Activated CD4-positive, alpha-beta T cell treated with anti-CD3 and anti-CD28 coated beads for 36 hours (primary cell): Measurements from ENCODE around the gene CLASRP. TPM values are rescaled to one million over a fixed set of nuclear protein-coding genes. Genes with fewer than 3 reads are reported as not detected.

Source experiments
- ATAC-seq: fragments of 200-7000 bp; cut with Tn5 transposase; one replicate; pipeline ENCODE4 v1.10.0; 2021; ENCODE audit warnings: mild to moderate bottlenecking, moderate library complexity
- CTCF ChIA-PET: fragments of 350-600 bp; sonication (Branson Sonifier 250); formaldehyde crosslinking; loops from one replicate; lab custom pipeline; 2021; ENCODE audit warnings: antibody characterized with exemption; lab: Charles Lee
- POLR2A ChIA-PET: fragments of 350-600 bp; sonication (Branson Sonifier 250); formaldehyde crosslinking; loops from one replicate; lab custom pipeline; 2021; ENCODE audit warnings: antibody characterized with exemption, inconsistent platforms; lab: Charles Lee
- DNase-seq: peaks from one replicate; pipeline ENCODE4 v3.0.0-alpha.2; 2020
- H3K27ac Mint-ChIP-seq: one replicate; pipeline ENCODE4 v1.8.0; 2021; ENCODE audit warnings: mixed read lengths
- H3K27me3 Mint-ChIP-seq: one replicate; pipeline ENCODE4 v1.8.0; 2021; ENCODE audit warnings: mixed read lengths
- H3K36me3 Mint-ChIP-seq: one replicate; pipeline ENCODE4 v1.8.0; 2021; ENCODE audit warnings: low read depth, mixed read lengths
- H3K4me1 Mint-ChIP-seq: one replicate; pipeline ENCODE4 v1.8.0; 2021; ENCODE audit warnings: mixed read lengths
- H3K4me3 Mint-ChIP-seq: one replicate; pipeline ENCODE4 v1.8.0; 2021; ENCODE audit warnings: mild to moderate bottlenecking, moderate library complexity, mixed read lengths
- H3K9me3 Mint-ChIP-seq: one replicate; pipeline ENCODE4 v1.8.0; 2021; ENCODE audit warnings: low read depth, mixed read lengths
- intact Hi-C, 2 experiments: fragments of 100-400 bp; cut with DNase I in 1 of 2; cut with micrococcal nuclease in 1 of 2; formaldehyde crosslinking; loops; one replicate each; pipeline versions ENCODE4 v1.14.2 to v1.15.1; 2022 to 2024; cut with DNase I, micrococcal nuclease
- total RNA-seq, 2 experiments: library from RNA; stranded (reverse); gene quantifications; one replicate each; pipeline ENCODE4 v1.2.3, GENCODE V29; 2021

The CLASRP gene
- total RNA-seq, 2 experiments from 2014 or later: 101 to 103 TPM

GRCh38 chr19:45001087-45001739 lies 37.6 kb upstream of the CLASRP start, which contains the start of gene RELB:
Gene RELB, plus strand, starts transcription at chr19:45001464. Its CDS starts 116 bp downstream, at chr19:45001580.
- Mint-ChIP-seq H3K4me3 (peak within 1 kb of the TSS; percentile 94), H3K27me3 (no peaks in the 10 kb centered on the region), H3K4me1 (peaks cover 16% of the 10 kb centered on the region), H3K36me3 (peaks cover 16% of the 10 kb centered on the region), H3K27ac (peak within 1 kb of the TSS; percentile 97), H3K9me3 (no peaks in the 10 kb centered on the region)
- ChIA-PET POLR2A (interaction anchor here (0.6 to 1.4 kb wide), 4 partner anchors 9 to 177 kb away, joined by 3 to 8 read pairs (median 6); partner anchors contain the start of genes BLOC1S3, CLASRP and TRAPPC6A), CTCF (interaction anchor here (0.6 to 2.3 kb wide), 8 partner anchors 11 to 561 kb away, joined by 3 to 7 read pairs (median 3); partner anchors contain the start of gene CLASRP)
- peak; percentile 53 for ATAC-seq
- peak; percentile 97 for DNase-seq
- intact Hi-C loops: loop anchor here (1.0 to 5.0 kb wide), 15 partner anchors 38 to 506 kb away; partner anchors contain the start of genes BLOC1S3 (in 2 of the 2), TRAPPC6A (in 2 of the 2), CLASRP (in 1 of the 2) and CLPTM1 (in 1 of the 2)

GRCh38 chr19:45003485-45003884 lies 35.4 kb upstream of the CLASRP start:
- H3K4me1 Mint-ChIP-seq: peaks cover 18% of the 10 kb centered on the region
- CTCF ChIA-PET: no interaction called here
- H3K9me3 Mint-ChIP-seq: no peaks in the 10 kb centered on the region
- H3K4me3 Mint-ChIP-seq: no peak overlapping the region
- no peaks in the 10 kb centered on the region for H3K27me3 Mint-ChIP-seq
- ATAC-seq: no peak
- no peak overlapping the region for H3K27ac Mint-ChIP-seq
- POLR2A ChIA-PET: no interaction called here
- DNase-seq: no peak
- H3K36me3 Mint-ChIP-seq: peaks cover 24% of the 10 kb centered on the region
- intact Hi-C loops: loop anchor here in 1 of 2 experiments (5.0 kb wide), 2 partner anchors 464 to 504 kb away; partner anchors contain the start of genes FOSB and VASP

GRCh38 chr19:45005787-45006186 lies 33.1 kb upstream of the CLASRP start:
- peaks cover 30% of the 10 kb centered on the region for H3K36me3 Mint-ChIP-seq
- H3K4me3 Mint-ChIP-seq: no peak overlapping the region
- H3K9me3 Mint-ChIP-seq: no peaks in the 10 kb centered on the region
- DNase-seq (no peak), ATAC-seq (no peak)
- H3K27ac Mint-ChIP-seq: no peak overlapping the region
- ChIA-PET CTCF (no interaction called here), POLR2A (no interaction called here)
- no peaks in the 10 kb centered on the region for H3K27me3 Mint-ChIP-seq
- H3K4me1 Mint-ChIP-seq: peaks cover 16% of the 10 kb centered on the region
- intact Hi-C loops: no loop called here

GRCh38 chr19:45008552-45008951 lies 30.3 kb upstream of the CLASRP start:
- ChIA-PET POLR2A (no interaction called here), CTCF (no interaction called here)
- no peak for ATAC-seq
- Mint-ChIP-seq H3K27me3 (no peaks in the 10 kb centered on the region), H3K4me1 (peaks cover 5% of the 10 kb centered on the region), H3K9me3 (no peaks in the 10 kb centered on the region), H3K36me3 (peaks cover 24% of the 10 kb centered on the region), H3K27ac (no peak overlapping the region), H3K4me3 (no peak overlapping the region)
- intact Hi-C loops: no loop called here
- DNase-seq: no peak

GRCh38 chr19:45009625-45010255 lies 29.1 kb upstream of the CLASRP start:
- peaks cover 27% of the 10 kb centered on the region for H3K36me3 Mint-ChIP-seq
- POLR2A ChIA-PET: interaction anchor here (0.6 kb wide), 1 partner anchor 9 kb away, joined by 3 read pairs; no protein-coding TSS in a partner anchor
- H3K4me3 Mint-ChIP-seq: no peak overlapping the region
- ATAC-seq: no peak
- H3K9me3 Mint-ChIP-seq: no peaks in the 10 kb centered on the region
- CTCF ChIA-PET: no interaction called here
- peaks cover 5% of the 10 kb centered on the region for H3K4me1 Mint-ChIP-seq
- no peak for DNase-seq
- intact Hi-C loops: no loop called here
- H3K27me3 Mint-ChIP-seq: no peaks in the 10 kb centered on the region
- peak overlapping the region; percentile 0 for H3K27ac Mint-ChIP-seq

GRCh38 chr19:45010306-45010705 lies 28.5 kb upstream of the CLASRP start:
- CTCF ChIA-PET: interaction anchor here (0.6 kb wide), 1 partner anchor 45 kb away, joined by 3 read pairs; no protein-coding TSS in a partner anchor
- peaks cover 24% of the 10 kb centered on the region for H3K36me3 Mint-ChIP-seq

GRCh38 chr19:45011959-45012358 lies 26.9 kb upstream of the CLASRP start:
- ChIA-PET POLR2A (no interaction called here), CTCF (no interaction called here)
- intact Hi-C loops: no loop called here
- no peak for DNase-seq
- no peak overlapping the region for H3K4me3 Mint-ChIP-seq
- H3K4me1 Mint-ChIP-seq: peaks cover 9% of the 10 kb centered on the region
- ATAC-seq: no peak
- peaks cover 18% of the 10 kb centered on the region for H3K36me3 Mint-ChIP-seq
- H3K27me3 Mint-ChIP-seq: no peaks in the 10 kb centered on the region
- H3K9me3 Mint-ChIP-seq: no peaks in the 10 kb centered on the region
- no peak overlapping the region for H3K27ac Mint-ChIP-seq

More at GRCh38 chr19:45010306-45010705, 28.5 kb upstream of the CLASRP start:
- peaks cover 5% of the 10 kb centered on the region for H3K4me1 Mint-ChIP-seq
- ATAC-seq (no peak), DNase-seq (no peak)
- H3K9me3 Mint-ChIP-seq: no peaks in the 10 kb centered on the region
- intact Hi-C loops: no loop called here
- H3K27ac Mint-ChIP-seq: no peak overlapping the region
- H3K27me3 Mint-ChIP-seq: no peaks in the 10 kb centered on the region
- no peak overlapping the region for H3K4me3 Mint-ChIP-seq
- POLR2A ChIA-PET: interaction anchor here (0.6 kb wide), 1 partner anchor 10 kb away, joined by 3 read pairs; no protein-coding TSS in a partner anchor

GRCh38 chr19:45016388-45017314 lies 22.2 kb upstream of the CLASRP start:
- no peaks in the 10 kb centered on the region for H3K27me3 Mint-ChIP-seq
- H3K4me3 Mint-ChIP-seq: peak overlapping the region; percentile 40
- H3K27ac Mint-ChIP-seq: peak overlapping the region; percentile 83
- H3K36me3 Mint-ChIP-seq: peaks cover 18% of the 10 kb centered on the region
- CTCF ChIA-PET: interaction anchor here (0.7 to 2.3 kb wide), 3 partner anchors 13 to 43 kb away, joined by 3 to 7 read pairs (median 3); no protein-coding TSS in a partner anchor
- H3K4me1 Mint-ChIP-seq: peaks cover 9% of the 10 kb centered on the region
- intact Hi-C loops: loop anchor here (1.0 to 5.0 kb wide), 3 partner anchors 41 to 170 kb away; no protein-coding TSS in a partner anchor
- no peaks in the 10 kb centered on the region for H3K9me3 Mint-ChIP-seq
- DNase-seq (peak; percentile 83), ATAC-seq (peak; percentile 79)
- POLR2A ChIA-PET: no interaction called here

GRCh38 chr19:45019187-45019586 lies 19.7 kb upstream of the CLASRP start:
- ChIA-PET CTCF (interaction anchor here (0.8 to 1.3 kb wide), 3 partner anchors 11 to 20 kb away, joined by 3 read pairs; no protein-coding TSS in a partner anchor), POLR2A (interaction anchor here (0.7 kb wide), 1 partner anchor 246 kb away, joined by 3 read pairs; no protein-coding TSS in a partner anchor)
- Mint-ChIP-seq H3K4me3 (no peak overlapping the region), H3K27ac (peak overlapping the region; percentile 9), H3K36me3 (peaks cover 19% of the 10 kb centered on the region), H3K27me3 (no peaks in the 10 kb centered on the region), H3K9me3 (no peaks in the 10 kb centered on the region), H3K4me1 (peaks cover 9% of the 10 kb centered on the region)
- ATAC-seq (no peak), DNase-seq (no peak)
- intact Hi-C loops: loop anchor here in 1 of 2 experiments (5.0 kb wide), 1 partner anchor 38 kb away; no protein-coding TSS in a partner anchor

GRCh38 chr19:45020071-45020470 lies 18.8 kb upstream of the CLASRP start:
- peaks cover 9% of the 10 kb centered on the region for H3K4me1 Mint-ChIP-seq
- H3K27ac Mint-ChIP-seq: no peak overlapping the region
- ChIA-PET CTCF (interaction anchor here (0.7 to 1.3 kb wide), 3 partner anchors 10 to 168 kb away, joined by 3 read pairs; no protein-coding TSS in a partner anchor), POLR2A (no interaction called here)
- ATAC-seq: no peak
- no peak for DNase-seq
- no peaks in the 10 kb centered on the region for H3K27me3 Mint-ChIP-seq
- H3K4me3 Mint-ChIP-seq: no peak overlapping the region
- H3K36me3 Mint-ChIP-seq: peaks cover 20% of the 10 kb centered on the region
- intact Hi-C loops: no loop called here
- no peaks in the 10 kb centered on the region for H3K9me3 Mint-ChIP-seq
